HG02885 (cell line): ENCODE measurements around the gene PALLD.

ENCODE experiments used
- ATAC-seq: cut with Tn5 transposase; IDR thresholded peaks from one replicate; pipeline ENCODE4 v1.9.1; 2021; ENCODE audit warnings: mild to moderate bottlenecking; ENCODE audit not compliant: unreplicated experiment, poor library complexity

Gene PALLD

DNA sequence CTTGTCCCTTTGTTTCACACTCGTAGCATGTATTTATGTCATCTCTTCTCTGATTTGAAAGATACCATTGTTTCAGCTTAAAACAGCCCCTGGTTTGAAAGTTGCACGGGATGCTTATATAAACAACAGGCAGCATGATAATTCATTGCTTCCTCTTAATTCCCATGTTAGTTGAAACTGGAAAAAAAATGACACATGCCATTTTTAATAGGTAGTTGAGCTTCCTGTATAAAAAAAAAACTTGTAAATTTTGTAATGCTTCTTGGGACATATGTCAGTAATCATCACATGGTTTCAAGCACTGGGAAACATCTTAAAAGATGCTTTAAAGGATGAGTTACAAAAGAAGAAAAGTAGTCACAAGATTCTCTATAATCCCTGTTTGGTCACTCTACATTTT is 243.0 kb downstream of the PALLD start:
- ATAC-seq = no peak

GRCh38 chr4:168740691-168741090 is 243.8 kb downstream of the PALLD start:
- no peak for ATAC-seq

DNA sequence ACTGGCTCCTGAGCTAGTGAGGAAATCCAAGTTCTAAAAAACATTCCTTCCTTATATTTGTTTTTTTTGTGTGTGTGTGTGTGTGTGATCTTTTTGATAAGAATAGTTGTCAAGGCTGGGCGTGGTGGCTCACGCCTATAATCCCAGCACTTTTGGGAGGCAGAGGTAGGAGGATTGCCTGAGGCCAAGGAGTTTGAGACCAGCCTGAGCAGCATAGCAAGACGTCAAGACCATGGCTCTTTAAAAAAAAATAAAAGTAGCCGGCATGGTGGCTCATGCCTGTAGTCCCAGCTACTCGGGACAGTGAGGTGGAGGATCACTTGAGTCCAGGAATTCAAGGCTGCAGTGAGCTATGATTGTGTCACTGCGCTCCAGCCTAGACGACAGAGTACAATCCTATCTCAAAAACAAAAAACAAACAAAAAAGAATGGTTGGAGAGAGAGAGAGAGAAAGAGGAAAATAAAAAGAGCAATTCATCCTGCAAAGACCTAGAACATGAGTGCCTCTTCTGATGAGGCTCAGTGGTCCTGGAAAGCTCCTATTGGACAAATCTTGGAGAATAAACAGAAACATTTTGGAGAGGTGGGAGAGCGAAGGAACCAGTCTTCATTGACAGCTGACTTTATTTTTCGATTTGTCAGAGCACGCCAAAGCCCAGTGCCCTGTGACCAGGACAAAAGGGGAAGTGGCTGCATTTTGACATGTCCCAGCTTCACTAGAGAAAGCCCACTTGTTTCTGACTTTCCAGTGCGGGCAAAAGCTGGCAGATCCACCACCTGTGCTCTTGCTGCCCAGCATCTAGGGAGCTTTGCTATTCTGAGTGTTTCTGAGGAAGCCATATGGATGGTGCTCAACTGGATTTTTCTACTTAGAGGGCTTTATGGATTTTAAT is 244.7 kb downstream of the PALLD start:
- ATAC-seq = no peak

GRCh38 chr4:168743131-168743530 is 246.3 kb downstream of the PALLD start:
- no peak for ATAC-seq

- no peak for ATAC-seq
Observed at GRCh38 chr4:168743601-168744000, 246.7 kb downstream of the PALLD start.

- ATAC-seq = no peak
Observed at GRCh38 chr4:168744021-168744420, 247.2 kb downstream of the PALLD start.

- no peak for ATAC-seq
Observed at GRCh38 chr4:168748807-168749206, 252.0 kb downstream of the PALLD start.

DNA sequence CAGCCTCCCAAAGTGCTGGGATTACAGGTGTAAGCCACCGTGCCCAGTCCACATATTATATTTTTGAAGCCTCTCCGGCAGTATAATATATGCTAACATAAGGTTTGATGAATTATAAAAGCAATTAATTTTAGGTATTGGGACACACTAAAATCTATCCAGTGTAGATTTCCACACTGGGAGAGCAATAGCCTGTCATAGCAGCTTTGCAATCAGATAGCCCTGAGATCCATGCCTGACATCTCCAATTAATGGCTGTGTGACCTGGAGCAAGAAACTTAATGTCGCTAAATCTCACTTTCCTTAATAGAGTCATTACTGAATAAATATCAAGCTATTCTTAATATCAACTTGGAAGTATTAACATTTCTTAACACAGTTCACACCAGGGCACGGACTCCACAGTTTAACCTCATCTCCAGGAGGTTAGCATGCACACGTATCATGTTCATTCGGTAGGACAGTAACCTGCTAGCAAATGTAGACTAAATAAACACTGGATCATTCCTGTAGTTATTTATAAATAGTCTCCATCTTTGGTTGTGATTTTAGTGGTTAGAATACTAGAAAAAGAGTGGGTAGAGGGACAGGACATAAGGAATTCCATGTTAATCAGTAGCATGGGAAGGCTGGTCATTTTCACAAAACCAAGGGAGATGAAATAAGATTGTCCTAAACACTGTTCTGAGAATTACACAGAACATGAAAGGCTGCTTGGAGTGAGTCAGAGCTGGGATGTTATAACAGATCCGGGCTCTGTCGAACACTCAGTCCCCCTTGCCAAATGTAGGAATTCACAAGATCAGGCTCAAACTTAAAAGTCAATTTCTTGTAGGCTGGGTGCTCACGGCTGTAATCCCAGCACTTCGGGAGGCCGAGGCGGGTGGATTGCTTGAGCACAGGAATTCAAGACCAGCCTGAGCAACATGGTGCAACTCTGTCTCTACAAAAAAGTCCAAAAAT is 254.7 kb downstream of the PALLD start:
- ATAC-seq = no peak

- ATAC-seq = no peak
Observed at GRCh38 chr4:168755598-168756477, 259.0 kb downstream of the PALLD start.

DNA sequence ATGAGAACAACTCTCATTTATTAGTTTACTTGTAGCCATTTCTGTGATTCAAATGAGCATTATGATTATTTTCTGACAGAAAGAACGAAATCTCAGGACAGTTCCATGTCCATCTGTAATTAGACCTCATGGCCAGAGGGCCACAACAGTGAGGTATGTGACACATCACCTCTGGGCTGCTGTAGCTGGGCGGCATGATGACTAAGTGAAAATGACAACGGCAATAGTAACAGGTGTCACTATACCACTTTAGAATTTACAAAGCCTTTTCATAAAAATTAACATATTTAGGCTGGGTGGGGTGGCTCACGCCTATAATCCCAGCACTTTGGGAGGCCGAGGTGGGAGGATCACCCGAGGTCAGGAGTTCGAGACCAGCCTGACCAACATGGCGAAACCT is 260.6 kb downstream of the PALLD start:
- ATAC-seq = no peak

GRCh38 chr4:168758351-168758876 is 261.6 kb downstream of the PALLD start:
- ATAC-seq = no peak

DNA sequence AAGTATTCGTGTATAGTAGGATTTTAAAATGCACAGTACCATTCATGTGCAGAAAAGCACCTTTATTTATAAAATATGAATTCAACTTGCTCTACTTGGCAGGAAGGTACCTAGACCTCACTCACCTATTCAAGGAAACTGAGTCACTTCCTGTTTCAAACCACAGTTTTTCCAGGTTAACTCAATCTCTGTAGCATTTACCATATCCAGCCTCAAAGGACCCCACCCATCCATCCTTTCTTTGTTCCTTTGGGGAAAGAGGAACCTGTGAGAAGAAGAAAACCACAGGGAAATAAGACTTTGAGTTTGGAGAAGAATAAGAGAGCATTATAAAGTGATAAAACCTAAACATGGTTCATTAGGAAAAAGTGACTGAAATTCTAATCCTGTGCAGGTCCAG is 262.5 kb downstream of the PALLD start:
- no peak for ATAC-seq

DNA sequence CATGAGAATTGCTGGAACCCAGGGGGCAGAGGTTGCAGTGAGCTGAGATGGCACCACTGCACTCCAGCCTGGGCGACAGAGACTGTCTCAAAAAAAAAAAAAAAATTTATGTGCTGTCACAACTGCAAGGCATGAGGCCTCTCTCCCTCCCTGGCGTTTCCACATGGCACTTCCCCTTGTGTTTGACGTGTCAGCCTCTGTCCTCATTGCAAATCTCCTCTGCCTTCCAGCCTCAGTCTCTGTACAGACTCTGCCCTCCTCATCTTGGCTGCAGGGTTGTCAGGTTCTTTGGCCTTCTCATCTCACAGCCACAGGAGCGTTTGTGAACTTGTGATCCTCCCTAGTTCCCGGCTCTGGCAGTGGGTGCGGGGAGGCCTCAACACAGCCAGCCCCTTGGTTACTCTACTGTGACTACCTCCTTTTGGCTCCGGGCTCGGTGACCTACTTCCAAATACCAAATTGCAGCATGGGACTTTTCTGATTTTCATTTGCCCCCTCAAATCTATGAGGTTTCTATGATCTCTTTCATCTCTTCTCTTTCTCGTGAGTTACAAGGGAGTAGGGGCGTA is 263.2 kb downstream of the PALLD start:
- no peak for ATAC-seq

GRCh38 chr4:168761066-168761465 is 264.2 kb downstream of the PALLD start:
- no peak for ATAC-seq

DNA sequence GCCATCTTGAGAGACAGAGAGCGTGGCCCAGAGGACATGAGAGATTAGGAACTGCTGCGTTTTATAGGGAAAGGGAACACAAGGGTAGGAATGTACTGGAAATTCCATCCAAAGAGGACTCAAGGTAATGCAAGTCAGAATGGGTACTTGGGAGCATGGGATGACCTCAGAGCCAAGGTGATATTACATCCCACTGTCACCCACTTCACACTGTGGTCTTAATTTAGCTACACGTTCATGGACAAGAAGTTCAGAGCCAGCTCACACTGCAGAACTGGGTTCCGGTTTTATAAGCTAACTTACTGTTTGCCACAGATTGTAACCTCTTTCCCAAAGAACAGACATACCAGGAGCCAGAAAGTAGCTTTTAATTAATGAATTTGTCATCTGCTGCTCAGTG is 268.5 kb downstream of the PALLD start:
- ATAC-seq = no peak

DNA sequence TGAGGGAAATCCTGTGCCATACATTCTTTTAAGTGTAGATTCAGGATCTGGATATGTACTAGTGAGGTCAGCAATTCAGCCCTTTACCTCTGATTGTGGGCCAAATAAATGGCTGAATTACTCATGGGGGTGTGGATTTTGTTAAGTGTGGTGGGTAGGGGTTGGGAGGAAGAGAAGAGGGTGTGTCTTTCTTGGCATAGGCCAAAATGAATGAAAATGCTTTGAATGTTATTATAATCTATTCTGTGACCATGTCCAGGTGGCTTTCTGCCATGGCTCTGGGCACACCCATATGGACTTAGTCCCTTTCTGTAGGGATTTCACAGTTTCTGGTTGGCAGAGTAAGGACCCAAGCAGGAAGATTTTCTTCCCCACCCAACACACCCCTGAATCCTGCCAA is 268.9 kb downstream of the PALLD start:
- ATAC-seq = no peak

DNA sequence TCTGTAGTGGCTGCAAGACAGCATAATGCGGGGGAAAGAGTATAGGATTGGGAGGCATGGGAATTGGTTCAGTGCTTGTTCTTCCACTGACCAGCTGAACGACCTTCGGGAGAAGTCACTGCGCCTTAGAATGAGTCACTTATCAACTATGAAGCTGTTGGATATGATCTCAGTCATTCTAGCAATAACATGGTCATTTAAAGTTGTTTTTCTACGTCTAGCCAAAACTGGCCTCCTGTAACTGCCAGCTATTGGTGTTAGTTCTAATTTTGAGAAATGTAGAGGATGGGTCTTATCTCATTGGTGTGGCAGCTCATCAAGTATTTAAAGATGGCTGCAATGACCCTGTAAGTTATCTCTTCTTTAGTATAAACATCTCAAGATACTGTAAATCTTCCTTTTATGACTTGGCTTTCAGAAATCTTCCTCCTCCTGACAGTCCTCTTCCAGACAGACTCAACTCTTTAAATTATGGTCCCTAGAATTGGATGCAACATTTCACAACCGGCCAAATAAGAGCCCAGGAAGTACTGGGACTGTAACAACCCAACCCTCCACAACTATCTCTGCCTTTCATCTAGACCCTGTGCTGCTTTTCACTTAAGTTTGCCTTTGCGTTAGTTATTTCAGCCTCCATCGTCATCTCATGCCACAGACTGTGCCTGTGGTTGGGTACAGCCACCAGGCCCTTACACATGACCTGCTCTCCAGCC is 269.9 kb downstream of the PALLD start:
- ATAC-seq = no peak

DNA sequence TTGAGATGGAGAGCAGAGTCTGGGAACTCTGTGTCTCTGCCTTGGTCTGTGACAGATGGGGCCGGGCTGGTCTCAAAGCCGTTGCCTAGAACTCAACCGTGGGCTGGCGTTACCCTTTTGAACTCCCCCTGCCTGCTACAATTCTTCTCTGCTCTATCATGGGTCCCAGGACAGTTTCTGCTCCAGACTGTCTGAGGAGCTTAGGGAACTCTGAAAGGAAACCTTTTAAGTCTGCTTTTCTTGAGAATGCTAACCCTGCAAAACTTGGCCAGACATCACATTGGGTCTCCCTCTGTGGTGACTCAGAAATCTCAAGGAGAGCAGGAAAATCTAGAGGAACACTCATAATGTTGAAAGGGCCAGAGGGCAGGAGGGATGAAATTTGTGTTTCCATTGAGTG is 272.6 kb downstream of the PALLD start:
- ATAC-seq = no peak

GRCh38 chr4:168769837-168770236 is 273.0 kb downstream of the PALLD start:
- no peak for ATAC-seq
